SK-N-SH treated with all-trans-retinoic acid at 6 μM for 48 hours (cell line): ENCODE measurements around the gene NOC4L.

Experiments
- BACH2 ChIP-seq: fragments of 250-450 bp; sonication (Bioruptor Pico); IDR thresholded peaks from 2 replicates; pipeline ENCODE4 v1.9.0; 2021; ENCODE audit warnings: mild to moderate bottlenecking, borderline replicate concordance
- CREB5 ChIP-seq: fragments of 250-450 bp; sonication (Bioruptor Pico); IDR thresholded peaks from 2 replicates; pipeline ENCODE4 v1.5.1; 2020; ENCODE audit warnings: low read depth, mild to moderate bottlenecking, moderate library complexity
- CSRNP3 ChIP-seq: fragments of 250-450 bp; sonication (Bioruptor Pico); IDR thresholded peaks from 2 replicates; pipeline ENCODE4 v1.5.1; 2021; ENCODE audit warnings: mild to moderate bottlenecking, moderate library complexity
- RARB ChIP-seq: fragments of 250-450 bp; sonication (Bioruptor Pico); IDR thresholded peaks from 2 replicates; pipeline ENCODE4 v1.8.0; 2021; ENCODE audit warnings: mild to moderate bottlenecking, moderate library complexity
- TF ChIP-seq, protein P1 (sequence below): fragments of 250-450 bp; sonication (Bioruptor Pico); IDR thresholded peaks from 2 replicates; pipeline ENCODE4 v1.8.0; 2020; ENCODE audit warnings: mild to moderate bottlenecking, moderate library complexity, borderline replicate concordance

GRCh38 chr12:132140918-132141841, 3.1 kb upstream of the NOC4L start:
- TF ChIP-seq CREB5 (CRISPR knock-in tag) (no peak), RARB (no peak), CSRNP3 (CRISPR knock-in tag) (no peak), BACH2 (no peak)
- TF ChIP-seq, protein P1, sequence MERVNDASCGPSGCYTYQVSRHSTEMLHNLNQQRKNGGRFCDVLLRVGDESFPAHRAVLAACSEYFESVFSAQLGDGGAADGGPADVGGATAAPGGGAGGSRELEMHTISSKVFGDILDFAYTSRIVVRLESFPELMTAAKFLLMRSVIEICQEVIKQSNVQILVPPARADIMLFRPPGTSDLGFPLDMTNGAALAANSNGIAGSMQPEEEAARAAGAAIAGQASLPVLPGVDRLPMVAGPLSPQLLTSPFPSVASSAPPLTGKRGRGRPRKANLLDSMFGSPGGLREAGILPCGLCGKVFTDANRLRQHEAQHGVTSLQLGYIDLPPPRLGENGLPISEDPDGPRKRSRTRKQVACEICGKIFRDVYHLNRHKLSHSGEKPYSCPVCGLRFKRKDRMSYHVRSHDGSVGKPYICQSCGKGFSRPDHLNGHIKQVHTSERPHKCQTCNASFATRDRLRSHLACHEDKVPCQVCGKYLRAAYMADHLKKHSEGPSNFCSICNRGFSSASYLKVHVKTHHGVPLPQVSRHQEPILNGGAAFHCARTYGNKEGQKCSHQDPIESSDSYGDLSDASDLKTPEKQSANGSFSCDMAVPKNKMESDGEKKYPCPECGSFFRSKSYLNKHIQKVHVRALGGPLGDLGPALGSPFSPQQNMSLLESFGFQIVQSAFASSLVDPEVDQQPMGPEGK (CRISPR knock-in tag): no peak
